22Rv1 (cell line): ENCODE data around the gene CLEC16A.

Experiments
- CTCF ChIP-seq: fragments of 450-650 bp; IDR thresholded peaks from 2 replicates; pipeline ENCODE4 v1.5.1; 2017; ENCODE audit warnings: mild to moderate bottlenecking
- ZFX ChIP-seq: fragments of 450-650 bp; IDR thresholded peaks from 2 replicates; pipeline ENCODE4 v1.6.1; 2017; ENCODE audit warnings: antibody characterized with exemption, borderline replicate concordance

GRCh38 chr16:11022002-11022401, 77.6 kb downstream of the CLEC16A start:
- no peak for TF ChIP-seq CTCF
- no peak for TF ChIP-seq ZFX
